ENCODE measurements around the gene SMARCE1.

The SMARCE1 gene

GRCh38 chr17:40633871-40634270 is 13.7 kb downstream of the SMARCE1 start:
- ChIA-PET POLR2A (ENCODE audit: low non-redundant PET) (no interaction called here), CTCF (interaction anchor here (0.6 to 1.1 kb wide), 2 partner anchors 18 to 127 kb away, joined by 3 read pairs; no protein-coding TSS in a partner anchor)
- TF ChIP-seq, protein P1, sequence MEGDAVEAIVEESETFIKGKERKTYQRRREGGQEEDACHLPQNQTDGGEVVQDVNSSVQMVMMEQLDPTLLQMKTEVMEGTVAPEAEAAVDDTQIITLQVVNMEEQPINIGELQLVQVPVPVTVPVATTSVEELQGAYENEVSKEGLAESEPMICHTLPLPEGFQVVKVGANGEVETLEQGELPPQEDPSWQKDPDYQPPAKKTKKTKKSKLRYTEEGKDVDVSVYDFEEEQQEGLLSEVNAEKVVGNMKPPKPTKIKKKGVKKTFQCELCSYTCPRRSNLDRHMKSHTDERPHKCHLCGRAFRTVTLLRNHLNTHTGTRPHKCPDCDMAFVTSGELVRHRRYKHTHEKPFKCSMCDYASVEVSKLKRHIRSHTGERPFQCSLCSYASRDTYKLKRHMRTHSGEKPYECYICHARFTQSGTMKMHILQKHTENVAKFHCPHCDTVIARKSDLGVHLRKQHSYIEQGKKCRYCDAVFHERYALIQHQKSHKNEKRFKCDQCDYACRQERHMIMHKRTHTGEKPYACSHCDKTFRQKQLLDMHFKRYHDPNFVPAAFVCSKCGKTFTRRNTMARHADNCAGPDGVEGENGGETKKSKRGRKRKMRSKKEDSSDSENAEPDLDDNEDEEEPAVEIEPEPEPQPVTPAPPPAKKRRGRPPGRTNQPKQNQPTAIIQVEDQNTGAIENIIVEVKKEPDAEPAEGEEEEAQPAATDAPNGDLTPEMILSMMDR (conservative IDR thresholded peaks at IDR 0.05; ENCODE audit: low read depth): no peak
- no peak overlapping the region for H3K27ac ChIP-seq
- no peak for DNase-seq (ENCODE audit: low spot score)

- TF ChIP-seq, protein P1 (conservative IDR thresholded peaks at IDR 0.05; ENCODE audit: low read depth): no peak
- no peak for DNase-seq (ENCODE audit: low spot score)
- CTCF ChIA-PET: no interaction called here
- no peak overlapping the region for H3K27ac ChIP-seq
- POLR2A ChIA-PET (ENCODE audit: low non-redundant PET): no interaction called here
These were observed 15.4 kb downstream of the SMARCE1 start for GRCh38 chr17:40632216-40632615.

DNA sequence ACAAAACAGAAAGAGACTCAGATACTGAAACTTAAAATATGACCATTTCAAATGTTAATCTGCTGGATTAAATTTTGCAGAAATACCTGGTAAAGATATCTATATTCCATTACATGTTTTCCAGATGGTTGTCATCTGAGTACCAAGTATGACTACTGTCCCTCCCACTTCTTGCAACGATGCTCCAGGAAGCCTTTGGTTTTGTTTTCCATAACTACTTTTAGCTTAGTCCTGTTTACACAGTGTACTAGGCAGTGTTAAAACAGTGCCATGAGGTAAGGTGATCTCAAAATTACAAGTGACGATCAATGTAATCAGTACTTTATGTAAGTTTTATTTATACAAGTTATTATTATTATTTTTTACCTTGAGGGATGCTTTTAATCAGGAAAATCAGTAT is 17.8 kb downstream of the SMARCE1 start:
- TF ChIP-seq, protein P1 (conservative IDR thresholded peaks at IDR 0.05; ENCODE audit: low read depth): no peak

DNA sequence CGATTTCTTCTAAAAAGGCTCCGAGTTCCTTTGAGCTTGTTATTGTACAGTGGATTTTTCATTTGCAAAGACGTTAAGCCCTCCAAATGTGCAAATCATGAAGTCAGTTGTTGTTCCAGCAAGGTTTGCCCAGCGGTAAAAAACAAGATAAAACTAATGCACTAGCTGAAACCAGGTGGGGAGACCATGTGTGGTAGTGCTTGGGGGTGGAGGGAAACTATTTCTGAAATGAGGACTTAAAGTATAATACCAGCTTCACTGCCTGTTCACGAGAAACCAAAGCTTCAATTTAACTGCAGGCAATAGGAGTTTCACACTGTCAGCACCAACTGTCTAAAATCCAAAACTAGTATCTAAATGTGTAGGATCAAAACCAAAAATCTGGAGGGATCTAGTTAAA is 22.3 kb downstream of the SMARCE1 start:
- DNase-seq (ENCODE audit: low spot score): no peak
- TF ChIP-seq, protein P1 (conservative IDR thresholded peaks at IDR 0.05; ENCODE audit: low read depth): no peak
- H3K27ac ChIP-seq: no peak overlapping the region
- CTCF ChIA-PET: interaction anchor here (0.5 to 0.7 kb wide), 5 partner anchors 8 to 797 kb away, joined by 3 to 4 read pairs (median 4); no protein-coding TSS in a partner anchor
- POLR2A ChIA-PET (ENCODE audit: low non-redundant PET): no interaction called here

More for the DNA sequence above, 17.8 kb downstream of the SMARCE1 start:
- ChIA-PET CTCF (no interaction called here), POLR2A (ENCODE audit: low non-redundant PET) (interaction anchor here (0.5 kb wide), 1 partner anchor 19 kb away, joined by 3 read pairs; no protein-coding TSS in a partner anchor)
- no peak overlapping the region for H3K27ac ChIP-seq
- no peak for DNase-seq (ENCODE audit: low spot score)

- TF ChIP-seq, protein P1 (conservative IDR thresholded peaks at IDR 0.05; ENCODE audit: low read depth): no peak
- DNase-seq (ENCODE audit: low spot score): no peak
- no peak overlapping the region for H3K27ac ChIP-seq
- ChIA-PET POLR2A (ENCODE audit: low non-redundant PET) (no interaction called here), CTCF (interaction anchor here (0.6 to 0.7 kb wide), 2 partner anchors 8 to 99 kb away, joined by 3 to 4 read pairs; no protein-coding TSS in a partner anchor)
These were observed 24.0 kb downstream of the SMARCE1 start for GRCh38 chr17:40623419-40624210.

DNA sequence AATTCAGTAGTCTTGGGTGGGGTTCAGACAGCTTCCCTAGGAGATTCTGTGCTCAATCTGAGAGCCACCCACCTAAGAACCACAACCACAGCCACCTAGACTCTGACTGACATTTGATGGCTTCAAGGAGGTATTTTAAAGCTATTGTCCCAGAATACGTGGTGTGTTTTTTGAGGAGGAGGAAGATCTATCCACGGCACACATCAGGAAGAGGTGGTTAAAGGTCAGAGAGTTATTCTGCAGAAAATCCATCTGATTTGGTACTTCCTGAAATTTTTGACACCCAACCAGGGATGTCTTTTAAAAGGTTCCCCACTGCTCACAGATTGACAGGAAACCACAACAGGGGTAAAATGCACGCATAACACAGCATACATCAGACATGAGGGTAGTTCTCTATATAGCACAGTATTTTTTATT is 25.1 kb downstream of the SMARCE1 start:
- DNase-seq (ENCODE audit: low spot score): no peak
- TF ChIP-seq, protein P1 (conservative IDR thresholded peaks at IDR 0.05; ENCODE audit: low read depth): no peak
- CTCF ChIA-PET: no interaction called here
- POLR2A ChIA-PET (ENCODE audit: low non-redundant PET): no interaction called here
- H3K27ac ChIP-seq: no peak overlapping the region

Data from RWPE1 (cell line).